PC-3 (cell line): ENCODE measurements around the gene NTRK1. TPM values are rescaled to one million over a fixed set of nuclear protein-coding genes. Genes with fewer than 3 reads are reported as not detected.

Experiments used
- ATAC-seq: fragments of 200-7000 bp; cut with Tn5 transposase; 2 replicates; pipeline ENCODE4 v1.9.1; 2020; ENCODE audit warnings: mild to moderate bottlenecking, moderate library complexity
- BruUV-seq: library from RNA; stranded (reverse); fragments of 400-500 nt; replicated peaks from 2 replicates; lab custom pipeline; 2021; lab: Mats Ljungman, UMichigan
- CTCF ChIA-PET: fragments of 300-600 bp; sonication (Branson Sonifier 250); formaldehyde crosslinking; loops from one replicate; lab custom pipeline; 2022; ENCODE audit warnings: antibody characterized with exemption; lab: Charles Lee
- POLR2A ChIA-PET: fragments of 300-600 bp; sonication (Branson Sonifier 250); formaldehyde crosslinking; loops from one replicate; lab custom pipeline; 2022; ENCODE audit warnings: antibody characterized with exemption; ENCODE audit not compliant: unreplicated experiment; lab: Charles Lee
- DNase-seq: peaks from one replicate; pipeline ENCODE4 v3.0.0-alpha.2; 2015
- H2AFZ ChIP-seq: fragments of 300-600 bp; sonication (generic); 2 replicates; pipeline ENCODE4 v1.6.0; 2016; ENCODE audit warnings: antibody characterized with exemption, low read length
- H3F3A ChIP-seq: fragments of 300-600 bp; sonication (generic); one replicate; pipeline ENCODE4 v1.6.0; 2017; ENCODE audit warnings: antibody characterized with exemption, low read length, control low read depth, mild to moderate bottlenecking; ENCODE audit not compliant: unreplicated experiment
- H3K27ac ChIP-seq: fragments of 300-600 bp; sonication (generic); 2 replicates; pipeline ENCODE4 v1.5.1; 2016; ENCODE audit warnings: mild to moderate bottlenecking, low read length
- H3K27me3 ChIP-seq: fragments of 300-600 bp; sonication (generic); 2 replicates; pipeline ENCODE4 v1.6.1; 2016; ENCODE audit warnings: low read length, mixed read lengths
- H3K36me3 ChIP-seq: fragments of 300-600 bp; sonication (generic); 2 replicates; pipeline ENCODE4 v1.6.1; 2016; ENCODE audit warnings: low read depth, mixed run types, low read length, mixed read lengths
- H3K4me1 ChIP-seq: fragments of 300-600 bp; sonication (generic); 2 replicates; pipeline ENCODE4 v1.5.1; 2016; ENCODE audit warnings: low read length; ENCODE audit not compliant: insufficient read depth
- H3K4me2 ChIP-seq: fragments of 300-600 bp; sonication (generic); 2 replicates; pipeline ENCODE4 v1.6.0; 2016; ENCODE audit warnings: low read length
- H3K4me3 ChIP-seq: fragments of 300-600 bp; sonication (generic); 2 replicates; pipeline ENCODE4 v1.5.1; 2016; ENCODE audit warnings: mild to moderate bottlenecking, low read length, mixed read lengths
- H3K79me2 ChIP-seq: fragments of 300-600 bp; sonication (generic); 2 replicates; pipeline ENCODE4 v1.6.1; 2017; ENCODE audit warnings: low read length, mixed read lengths
- H3K9ac ChIP-seq: fragments of 300-600 bp; sonication (generic); 2 replicates; pipeline ENCODE4 v1.6.0; 2016; ENCODE audit warnings: mild to moderate bottlenecking, low read length
- H3K9me2 ChIP-seq: fragments of 300-600 bp; sonication (generic); replicated peaks from 2 replicates; pipeline ENCODE4 v1.6.1; 2016; ENCODE audit warnings: mixed run types, low read length, mixed read lengths
- H3K9me3 ChIP-seq: fragments of 300-600 bp; sonication (generic); 2 replicates; pipeline ENCODE4 v1.6.1; 2016; ENCODE audit warnings: low read length, mixed read lengths
- H4K20me1 ChIP-seq: fragments of 300-600 bp; sonication (generic); 2 replicates; pipeline ENCODE4 v1.6.1; 2016; ENCODE audit warnings: low read length, mixed read lengths
- EZH2 ChIP-seq: fragments of 300-600 bp; sonication (generic); IDR thresholded peaks from one replicate; pipeline ENCODE4 v1.6.1; 2017; ENCODE audit warnings: antibody characterized with exemption, mild to moderate bottlenecking, low read length; ENCODE audit not compliant: unreplicated experiment
- EZH2phosphoT487 ChIP-seq: fragments of 300-600 bp; sonication (generic); IDR thresholded peaks from 2 replicates; pipeline ENCODE4 v1.6.1; 2018; ENCODE audit warnings: mild to moderate bottlenecking, antibody characterized with exemption, low read length, borderline replicate concordance
- intact Hi-C: fragments of 100-400 bp; cut with micrococcal nuclease; formaldehyde crosslinking; loops from 2 replicates; pipeline ENCODE4 v1.9.0; 2023
- total RNA-seq: library from RNA; depleted of rRNA; stranded (reverse); fragments of >200 nt; gene quantifications from 2 replicates; pipeline ENCODE4 v1.2.3, GENCODE V29; 2014
- TF ChIP-seq, protein P1 (sequence below): fragments of 300-600 bp; sonication (generic); conservative IDR thresholded peaks from 2 replicates; pipeline ENCODE4 v1.5.1; 2017; ENCODE audit warnings: antibody characterized with exemption, low read depth, mild to moderate bottlenecking, low read length

NTRK1 gene
- total RNA-seq, 1 experiment from 2014 or later = 0.15 TPM

DNA sequence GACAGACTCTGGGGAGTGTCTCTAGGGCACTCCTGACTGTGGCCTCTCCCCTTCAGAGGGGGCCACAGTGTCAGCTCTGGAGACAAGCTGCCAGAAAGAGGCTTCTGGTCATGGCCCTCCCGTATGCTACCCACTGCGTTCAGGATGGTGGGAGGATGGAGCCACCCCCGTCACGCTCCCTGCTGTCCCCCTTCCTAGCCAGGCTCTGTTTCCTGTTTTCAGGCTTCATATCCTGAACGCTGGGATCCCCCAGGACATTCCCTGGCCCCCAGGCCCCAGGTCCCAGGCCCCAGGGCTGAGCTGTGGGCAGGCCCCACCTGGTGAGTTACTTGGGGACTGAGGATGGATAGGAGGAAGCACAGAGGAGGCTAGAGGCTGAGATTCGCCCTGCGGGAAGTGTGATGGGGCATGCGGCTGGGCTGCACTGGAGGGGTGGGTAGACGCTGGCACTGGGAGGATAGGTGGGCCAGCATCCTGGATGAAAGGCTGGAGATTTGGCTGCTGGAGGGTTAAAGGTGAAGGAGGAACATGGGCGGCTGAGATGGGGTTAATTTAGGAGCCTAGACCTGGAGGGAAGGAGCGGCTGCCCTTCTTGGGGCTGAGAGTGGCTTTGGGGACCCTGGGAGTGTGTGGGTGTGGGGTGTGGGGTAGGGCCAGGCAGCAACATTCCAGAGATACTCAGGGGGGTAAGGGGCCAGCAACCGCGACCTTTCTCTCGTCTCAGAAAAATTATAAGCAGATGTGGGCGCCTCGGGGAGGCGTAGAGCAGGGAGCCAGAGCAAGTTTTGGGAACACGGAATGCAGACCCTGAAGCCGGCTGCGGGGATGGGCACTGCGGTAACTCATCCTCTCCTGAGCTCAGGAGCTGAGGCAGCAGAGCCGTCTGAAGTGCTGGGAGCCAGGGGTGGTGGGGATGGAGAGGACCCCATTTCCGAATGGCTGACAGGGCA, 41.6 kb downstream of the NTRK1 start:
- no peak for DNase-seq
- ATAC-seq = no peak
- H3F3A ChIP-seq = peaks cover 5% of the 10 kb centered on the region
- no peaks in the 10 kb centered on the region for H3K36me3 ChIP-seq
- intact Hi-C loops = no loop called here
- H3K79me2 ChIP-seq = no peaks in the 10 kb centered on the region
- no peak overlapping the region for H2AFZ ChIP-seq
- no peaks in the 10 kb centered on the region for H4K20me1 ChIP-seq
- no TSS peak for BruUV-seq
- no peak overlapping the region for H3K4me2 ChIP-seq
- TF ChIP-seq, protein P1, sequence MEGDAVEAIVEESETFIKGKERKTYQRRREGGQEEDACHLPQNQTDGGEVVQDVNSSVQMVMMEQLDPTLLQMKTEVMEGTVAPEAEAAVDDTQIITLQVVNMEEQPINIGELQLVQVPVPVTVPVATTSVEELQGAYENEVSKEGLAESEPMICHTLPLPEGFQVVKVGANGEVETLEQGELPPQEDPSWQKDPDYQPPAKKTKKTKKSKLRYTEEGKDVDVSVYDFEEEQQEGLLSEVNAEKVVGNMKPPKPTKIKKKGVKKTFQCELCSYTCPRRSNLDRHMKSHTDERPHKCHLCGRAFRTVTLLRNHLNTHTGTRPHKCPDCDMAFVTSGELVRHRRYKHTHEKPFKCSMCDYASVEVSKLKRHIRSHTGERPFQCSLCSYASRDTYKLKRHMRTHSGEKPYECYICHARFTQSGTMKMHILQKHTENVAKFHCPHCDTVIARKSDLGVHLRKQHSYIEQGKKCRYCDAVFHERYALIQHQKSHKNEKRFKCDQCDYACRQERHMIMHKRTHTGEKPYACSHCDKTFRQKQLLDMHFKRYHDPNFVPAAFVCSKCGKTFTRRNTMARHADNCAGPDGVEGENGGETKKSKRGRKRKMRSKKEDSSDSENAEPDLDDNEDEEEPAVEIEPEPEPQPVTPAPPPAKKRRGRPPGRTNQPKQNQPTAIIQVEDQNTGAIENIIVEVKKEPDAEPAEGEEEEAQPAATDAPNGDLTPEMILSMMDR = no peak
- no peak for TF ChIP-seq EZH2
- peaks cover 23% of the 10 kb centered on the region for H3K4me1 ChIP-seq
- H3K27me3 ChIP-seq = no peaks in the 10 kb centered on the region
- POLR2A ChIA-PET = no interaction called here
- no peaks in the 10 kb centered on the region for H3K9me2 ChIP-seq
- CTCF ChIA-PET = no interaction called here
- no peaks in the 10 kb centered on the region for H3K9me3 ChIP-seq
- H3K27ac ChIP-seq = no peak overlapping the region
- H3K4me3 ChIP-seq = no peak overlapping the region
- no peak overlapping the region for H3K9ac ChIP-seq

DNA sequence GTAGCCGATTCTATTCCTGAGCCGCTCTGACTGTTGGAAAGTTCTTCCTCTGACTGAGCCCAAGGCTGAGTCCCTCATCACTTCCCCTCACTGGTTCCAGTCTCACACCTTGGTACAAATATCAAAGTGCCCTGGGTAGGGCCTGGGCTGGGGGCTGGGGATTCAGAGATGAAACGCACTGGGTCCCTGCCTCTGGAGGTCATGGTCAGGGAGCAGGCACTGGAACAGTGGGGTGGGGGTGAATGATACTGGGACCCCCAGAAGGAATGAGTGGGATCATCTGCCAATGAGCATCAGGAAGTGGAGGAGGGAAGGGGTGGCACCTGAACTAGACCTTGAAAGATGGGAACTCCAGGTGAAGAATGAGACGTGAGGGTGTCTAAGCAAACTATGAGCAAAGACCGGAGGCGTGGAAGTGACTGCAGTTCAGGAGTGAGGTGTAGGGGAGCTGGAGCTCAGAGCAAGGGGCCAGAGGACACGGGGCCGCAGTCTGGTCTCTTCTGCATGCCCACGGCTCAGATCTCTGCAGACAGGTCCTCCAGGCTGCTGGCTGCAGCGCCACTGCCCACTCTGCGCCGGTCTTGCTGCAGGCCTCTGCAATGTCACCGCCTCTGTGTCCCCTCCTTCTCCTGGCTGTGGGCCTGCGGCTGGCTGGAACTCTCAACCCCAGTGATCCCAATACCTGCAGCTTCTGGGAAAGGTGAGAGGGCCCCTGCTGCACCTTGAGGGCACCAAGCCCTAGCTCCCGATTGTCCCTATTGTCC, 42.8 kb downstream of the NTRK1 start:
- Histone ChIP-seq H3K4me1 (peaks cover 19% of the 10 kb centered on the region), H3K36me3 (no peaks in the 10 kb centered on the region), H3K9me3 (no peaks in the 10 kb centered on the region), H3F3A (no peaks in the 10 kb centered on the region), H4K20me1 (no peaks in the 10 kb centered on the region), H3K27ac (no peak overlapping the region), H2AFZ (no peak overlapping the region), H3K27me3 (no peaks in the 10 kb centered on the region), H3K4me2 (no peak overlapping the region), H3K79me2 (no peaks in the 10 kb centered on the region), H3K9me2 (no peaks in the 10 kb centered on the region), H3K9ac (no peak overlapping the region), H3K4me3 (no peak overlapping the region)
- no TSS peak for BruUV-seq
- DNase-seq (no peak), ATAC-seq (no peak)
- POLR2A ChIA-PET = no interaction called here
- intact Hi-C loops = no loop called here
- TF ChIP-seq EZH2phosphoT487 = no peak
- TF ChIP-seq EZH2 = no peak
- TF ChIP-seq, protein P1 = no peak
- CTCF ChIA-PET = no interaction called here
